Measurements from ENCODE around the gene BLNK. TPM values are rescaled to one million over a fixed set of nuclear protein-coding genes. Genes with fewer than 3 reads are reported as not detected.

The BLNK gene
- total RNA-seq, 1 donor from 2014 or later = not detected

DNA sequence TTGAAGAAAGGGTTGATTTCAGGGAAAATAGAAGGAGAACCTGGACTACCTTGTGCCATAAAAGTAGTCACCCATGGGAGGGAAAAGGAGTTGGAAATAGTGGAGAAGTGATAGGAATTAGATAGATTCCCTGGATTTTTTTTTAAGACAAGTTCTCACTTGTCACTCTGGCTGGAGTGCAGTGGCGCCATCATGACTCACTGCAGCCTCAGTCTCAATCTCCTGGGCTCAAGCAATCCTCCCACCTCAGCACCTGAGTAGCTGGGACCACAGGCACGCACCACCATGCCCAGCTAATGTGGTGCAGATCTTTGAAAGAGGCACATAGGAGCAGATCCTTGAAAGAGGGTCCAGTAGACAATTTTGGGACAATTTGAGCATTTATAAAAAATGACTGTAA, 9.5 kb upstream of the BLNK start:
- Mint-ChIP-seq H3K4me1 (no peaks in the 10 kb centered on the region), H3K4me3 (no peak overlapping the region), H3K27me3 (ENCODE audit: low read depth) (no peaks in the 10 kb centered on the region), H3K9me3 (no peaks in the 10 kb centered on the region), H3K27ac (ENCODE audit: unreplicated experiment) (no peak overlapping the region), H3K36me3 (ENCODE audit: low read depth) (no peaks in the 10 kb centered on the region)
- no peak for DNase-seq (ENCODE audit: low read depth, low spot score)
- TF ChIP-seq, protein P1, sequence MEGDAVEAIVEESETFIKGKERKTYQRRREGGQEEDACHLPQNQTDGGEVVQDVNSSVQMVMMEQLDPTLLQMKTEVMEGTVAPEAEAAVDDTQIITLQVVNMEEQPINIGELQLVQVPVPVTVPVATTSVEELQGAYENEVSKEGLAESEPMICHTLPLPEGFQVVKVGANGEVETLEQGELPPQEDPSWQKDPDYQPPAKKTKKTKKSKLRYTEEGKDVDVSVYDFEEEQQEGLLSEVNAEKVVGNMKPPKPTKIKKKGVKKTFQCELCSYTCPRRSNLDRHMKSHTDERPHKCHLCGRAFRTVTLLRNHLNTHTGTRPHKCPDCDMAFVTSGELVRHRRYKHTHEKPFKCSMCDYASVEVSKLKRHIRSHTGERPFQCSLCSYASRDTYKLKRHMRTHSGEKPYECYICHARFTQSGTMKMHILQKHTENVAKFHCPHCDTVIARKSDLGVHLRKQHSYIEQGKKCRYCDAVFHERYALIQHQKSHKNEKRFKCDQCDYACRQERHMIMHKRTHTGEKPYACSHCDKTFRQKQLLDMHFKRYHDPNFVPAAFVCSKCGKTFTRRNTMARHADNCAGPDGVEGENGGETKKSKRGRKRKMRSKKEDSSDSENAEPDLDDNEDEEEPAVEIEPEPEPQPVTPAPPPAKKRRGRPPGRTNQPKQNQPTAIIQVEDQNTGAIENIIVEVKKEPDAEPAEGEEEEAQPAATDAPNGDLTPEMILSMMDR (conservative IDR thresholded peaks at IDR 0.05) = no peak

- Mint-ChIP-seq H3K9me3 (no peaks in the 10 kb centered on the region), H3K36me3 (ENCODE audit: low read depth) (no peaks in the 10 kb centered on the region), H3K27me3 (ENCODE audit: low read depth) (no peaks in the 10 kb centered on the region), H3K4me1 (no peaks in the 10 kb centered on the region), H3K4me3 (no peak overlapping the region), H3K27ac (ENCODE audit: unreplicated experiment) (no peak overlapping the region)
- TF ChIP-seq, protein P1 (conservative IDR thresholded peaks at IDR 0.05) = no peak
- DNase-seq (ENCODE audit: low read depth, low spot score) = no peak
Observed at GRCh38 chr10:96279191-96279641, 7.8 kb upstream of the BLNK start.

- no peak for DNase-seq (ENCODE audit: low read depth, low spot score)
- Mint-ChIP-seq H3K27ac (ENCODE audit: unreplicated experiment) (no peak overlapping the region), H3K4me3 (no peak overlapping the region), H3K27me3 (ENCODE audit: low read depth) (peaks cover 9% of the 10 kb centered on the region), H3K9me3 (no peaks in the 10 kb centered on the region), H3K36me3 (ENCODE audit: low read depth) (no peaks in the 10 kb centered on the region), H3K4me1 (no peaks in the 10 kb centered on the region)
- TF ChIP-seq, protein P1 (conservative IDR thresholded peaks at IDR 0.05) = no peak
Observed at GRCh38 chr10:96276831-96277230, 5.5 kb upstream of the BLNK start.

DNA sequence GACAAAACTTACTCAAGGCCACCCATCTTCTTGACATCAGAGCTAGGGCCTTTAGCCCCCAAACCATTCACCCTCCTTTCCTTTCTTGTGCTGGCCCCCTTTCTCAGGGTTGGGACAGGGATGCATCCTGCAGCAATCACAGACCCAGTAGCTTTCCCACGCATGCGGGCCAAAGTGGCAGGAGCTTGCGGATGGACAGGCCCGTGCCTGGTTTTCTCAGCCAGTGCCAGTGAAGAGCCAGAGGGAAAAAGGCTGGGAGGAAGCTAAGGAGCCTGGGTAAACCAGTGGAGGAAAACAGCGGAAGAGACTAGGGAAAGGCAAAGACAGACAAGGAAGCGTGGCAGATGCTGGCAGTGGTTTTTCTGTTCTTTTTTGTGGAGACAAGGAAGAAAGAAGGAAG, 5.1 kb upstream of the BLNK start:
- Mint-ChIP-seq H3K4me1 (no peaks in the 10 kb centered on the region), H3K36me3 (ENCODE audit: low read depth) (no peaks in the 10 kb centered on the region), H3K27me3 (ENCODE audit: low read depth) (peaks cover 10% of the 10 kb centered on the region), H3K4me3 (no peak overlapping the region), H3K9me3 (no peaks in the 10 kb centered on the region), H3K27ac (ENCODE audit: unreplicated experiment) (no peak overlapping the region)
- TF ChIP-seq, protein P1 (conservative IDR thresholded peaks at IDR 0.05) = no peak
- no peak for DNase-seq (ENCODE audit: low read depth, low spot score)

- H3K9me3 Mint-ChIP-seq = no peaks in the 10 kb centered on the region
- no peak for DNase-seq (ENCODE audit: low read depth, low spot score)
- H3K4me3 Mint-ChIP-seq = no peak overlapping the region
- no peak overlapping the region for H3K27ac Mint-ChIP-seq (ENCODE audit: unreplicated experiment)
- TF ChIP-seq, protein P1 (conservative IDR thresholded peaks at IDR 0.05) = no peak
- no peaks in the 10 kb centered on the region for H3K36me3 Mint-ChIP-seq (ENCODE audit: low read depth)
- no peaks in the 10 kb centered on the region for H3K4me1 Mint-ChIP-seq
- H3K27me3 Mint-ChIP-seq (ENCODE audit: low read depth) = peaks cover 10% of the 10 kb centered on the region
Observed at GRCh38 chr10:96275685-96276418, 4.5 kb upstream of the BLNK start.
